ENCODE data around the gene PDE6A.

The PDE6A gene

DNA sequence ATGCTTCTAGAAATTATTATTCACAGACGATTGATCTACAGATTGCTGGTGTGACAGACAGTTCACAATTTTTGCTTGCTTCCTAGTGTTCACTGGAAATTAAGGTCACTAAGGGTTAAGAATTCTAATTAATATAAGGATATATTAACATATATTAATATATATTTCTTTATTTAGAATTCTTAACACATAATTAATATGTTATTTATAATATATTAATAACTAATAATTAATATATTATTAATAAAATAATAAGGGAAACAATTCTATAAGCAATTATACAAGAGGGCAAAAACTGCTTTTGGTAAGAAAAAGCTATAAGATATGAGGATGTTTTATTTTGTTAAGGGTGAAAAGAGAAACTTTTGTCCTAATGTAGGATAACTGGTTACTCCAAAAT lies 56.3 kb downstream of the PDE6A start:
- no peaks in the 10 kb centered on the region for H3K36me3 ChIP-seq (ENCODE audit: control insufficient read depth, low read length)
- no peaks in the 10 kb centered on the region for H3F3A ChIP-seq (ENCODE audit: control insufficient read depth, insufficient read depth)
- no peaks in the 10 kb centered on the region for H4K20me1 ChIP-seq (ENCODE audit: control insufficient read depth, insufficient read depth, low read depth, low read length)
- no peak for TF ChIP-seq EZH2phosphoT487 (IDR thresholded peaks at IDR 0.05; ENCODE audit: borderline replicate concordance, low read length)
- TF ChIP-seq, protein P1, sequence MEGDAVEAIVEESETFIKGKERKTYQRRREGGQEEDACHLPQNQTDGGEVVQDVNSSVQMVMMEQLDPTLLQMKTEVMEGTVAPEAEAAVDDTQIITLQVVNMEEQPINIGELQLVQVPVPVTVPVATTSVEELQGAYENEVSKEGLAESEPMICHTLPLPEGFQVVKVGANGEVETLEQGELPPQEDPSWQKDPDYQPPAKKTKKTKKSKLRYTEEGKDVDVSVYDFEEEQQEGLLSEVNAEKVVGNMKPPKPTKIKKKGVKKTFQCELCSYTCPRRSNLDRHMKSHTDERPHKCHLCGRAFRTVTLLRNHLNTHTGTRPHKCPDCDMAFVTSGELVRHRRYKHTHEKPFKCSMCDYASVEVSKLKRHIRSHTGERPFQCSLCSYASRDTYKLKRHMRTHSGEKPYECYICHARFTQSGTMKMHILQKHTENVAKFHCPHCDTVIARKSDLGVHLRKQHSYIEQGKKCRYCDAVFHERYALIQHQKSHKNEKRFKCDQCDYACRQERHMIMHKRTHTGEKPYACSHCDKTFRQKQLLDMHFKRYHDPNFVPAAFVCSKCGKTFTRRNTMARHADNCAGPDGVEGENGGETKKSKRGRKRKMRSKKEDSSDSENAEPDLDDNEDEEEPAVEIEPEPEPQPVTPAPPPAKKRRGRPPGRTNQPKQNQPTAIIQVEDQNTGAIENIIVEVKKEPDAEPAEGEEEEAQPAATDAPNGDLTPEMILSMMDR (IDR thresholded peaks at IDR 0.05; ENCODE audit: low read depth, low read length, poor library complexity, severe bottlenecking): no peak
- H3K4me1 ChIP-seq (ENCODE audit: control insufficient read depth, low read length): no peaks in the 10 kb centered on the region
- H3K27me3 ChIP-seq (ENCODE audit: control insufficient read depth, low read length): no peaks in the 10 kb centered on the region
- no peak overlapping the region for H3K27ac ChIP-seq (ENCODE audit: low read depth, low read length)
- no peaks in the 10 kb centered on the region for H3K9me3 ChIP-seq (ENCODE audit: control insufficient read depth, insufficient read depth, low read length)
- H3K4me3 ChIP-seq (ENCODE audit: low read length): no peak overlapping the region
- no peaks in the 10 kb centered on the region for H3K9me2 ChIP-seq (replicated peaks; ENCODE audit: control insufficient read depth, low read length)
- H3K4me2 ChIP-seq (ENCODE audit: low read length): no peak overlapping the region
- H3K79me2 ChIP-seq (ENCODE audit: control insufficient read depth, low read length): no peaks in the 10 kb centered on the region

- Histone ChIP-seq H3K9me2 (replicated peaks; ENCODE audit: control insufficient read depth, low read length) (no peaks in the 10 kb centered on the region), H4K20me1 (ENCODE audit: control insufficient read depth, insufficient read depth, low read depth, low read length) (no peaks in the 10 kb centered on the region), H3K4me3 (ENCODE audit: low read length) (no peak overlapping the region), H3K79me2 (ENCODE audit: control insufficient read depth, low read length) (no peaks in the 10 kb centered on the region), H3K27ac (ENCODE audit: low read depth, low read length) (no peak overlapping the region), H3K4me2 (ENCODE audit: low read length) (no peak overlapping the region), H3K4me1 (ENCODE audit: control insufficient read depth, low read length) (no peaks in the 10 kb centered on the region), H3K27me3 (ENCODE audit: control insufficient read depth, low read length) (no peaks in the 10 kb centered on the region), H3K36me3 (ENCODE audit: control insufficient read depth, low read length) (no peaks in the 10 kb centered on the region), H3F3A (ENCODE audit: control insufficient read depth, insufficient read depth) (no peaks in the 10 kb centered on the region), H3K9me3 (ENCODE audit: control insufficient read depth, insufficient read depth, low read length) (no peaks in the 10 kb centered on the region)
- TF ChIP-seq, protein P1 (IDR thresholded peaks at IDR 0.05; ENCODE audit: low read depth, low read length, poor library complexity, severe bottlenecking): no peak
- no peak for TF ChIP-seq EZH2phosphoT487 (IDR thresholded peaks at IDR 0.05; ENCODE audit: borderline replicate concordance, low read length)
Measured at GRCh38 chr5:149887622-149888183, 56.9 kb downstream of the PDE6A start.

DNA sequence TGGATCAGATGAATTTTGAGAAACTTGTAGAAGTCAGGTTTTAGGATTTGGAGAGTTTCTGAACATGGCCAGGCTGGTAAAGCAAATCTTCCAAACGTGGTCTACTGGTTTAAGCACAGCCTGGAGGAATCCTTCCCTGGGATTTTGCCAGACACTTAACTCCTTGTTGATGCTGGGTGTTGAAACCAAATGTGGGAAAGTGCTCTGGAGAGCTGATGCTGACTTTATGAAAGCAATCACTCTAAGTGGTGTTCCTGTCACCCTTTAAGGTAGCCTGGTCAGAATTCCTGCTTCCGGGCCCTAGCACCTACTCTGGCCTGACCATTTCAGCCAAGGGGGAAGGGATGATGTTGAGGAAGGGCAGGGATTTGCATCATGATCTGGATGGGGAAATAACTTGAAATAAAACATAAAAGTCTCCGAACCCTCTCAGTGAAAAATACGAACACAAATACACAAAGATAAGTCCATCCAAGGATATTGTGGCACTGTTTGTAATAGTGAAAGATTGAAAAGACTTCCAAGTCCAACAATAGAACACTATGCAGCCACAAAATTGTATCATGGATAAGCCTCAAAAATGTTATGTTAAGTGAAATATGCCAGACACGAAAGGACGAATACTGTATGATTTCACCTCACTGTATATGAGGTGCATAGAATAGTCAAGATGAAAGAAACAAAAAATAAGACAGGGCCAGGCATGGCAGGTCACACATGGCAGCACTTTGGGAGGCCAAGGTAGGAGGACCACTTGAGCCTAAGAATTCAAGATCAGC lies 57.7 kb downstream of the PDE6A start:
- TF ChIP-seq, protein P1 (IDR thresholded peaks at IDR 0.05; ENCODE audit: low read depth, low read length, poor library complexity, severe bottlenecking): no peak
- no peak for TF ChIP-seq EZH2phosphoT487 (IDR thresholded peaks at IDR 0.05; ENCODE audit: borderline replicate concordance, low read length)

More for the DNA sequence above, 57.7 kb downstream of the PDE6A start:
- Histone ChIP-seq H3K27me3 (ENCODE audit: control insufficient read depth, low read length) (no peaks in the 10 kb centered on the region), H3K9me3 (ENCODE audit: control insufficient read depth, insufficient read depth, low read length) (no peaks in the 10 kb centered on the region), H4K20me1 (ENCODE audit: control insufficient read depth, insufficient read depth, low read depth, low read length) (no peaks in the 10 kb centered on the region), H3K4me1 (ENCODE audit: control insufficient read depth, low read length) (0 out of 2 replicates have a peak, but pooled peaks cover 3% of the 10 kb centered on the region), H3K36me3 (ENCODE audit: control insufficient read depth, low read length) (no peaks in the 10 kb centered on the region), H3K9me2 (replicated peaks; ENCODE audit: control insufficient read depth, low read length) (no peaks in the 10 kb centered on the region), H3K27ac (ENCODE audit: low read depth, low read length) (no peak overlapping the region), H3K79me2 (ENCODE audit: control insufficient read depth, low read length) (no peaks in the 10 kb centered on the region), H3K4me3 (ENCODE audit: low read length) (no peak overlapping the region), H3F3A (ENCODE audit: control insufficient read depth, insufficient read depth) (no peaks in the 10 kb centered on the region), H3K4me2 (ENCODE audit: low read length) (no peak overlapping the region)

Measured in DOHH2 (cell line).